AG09319 (cell line): ENCODE measurements around the gene TMEM95.
"Not testable (repeated sequence)": the region's sequence is repeated elsewhere in the genome, so short reads cannot be mapped to it uniquely, and the experiment has no call there.

Source experiments
- DNase-seq: peaks from one replicate; pipeline ENCODE4 v3.0.0-alpha.2; 2010; ENCODE audit warnings: low read depth; ENCODE audit errors: extremely low read depth
- CTCF ChIP-seq: IDR thresholded peaks from 2 replicates; pipeline ENCODE4 v1.5.1; 2011; ENCODE audit warnings: low read depth, mild to moderate bottlenecking, inconsistent platforms, low read length, moderate library complexity

TMEM95 gene

DNA sequence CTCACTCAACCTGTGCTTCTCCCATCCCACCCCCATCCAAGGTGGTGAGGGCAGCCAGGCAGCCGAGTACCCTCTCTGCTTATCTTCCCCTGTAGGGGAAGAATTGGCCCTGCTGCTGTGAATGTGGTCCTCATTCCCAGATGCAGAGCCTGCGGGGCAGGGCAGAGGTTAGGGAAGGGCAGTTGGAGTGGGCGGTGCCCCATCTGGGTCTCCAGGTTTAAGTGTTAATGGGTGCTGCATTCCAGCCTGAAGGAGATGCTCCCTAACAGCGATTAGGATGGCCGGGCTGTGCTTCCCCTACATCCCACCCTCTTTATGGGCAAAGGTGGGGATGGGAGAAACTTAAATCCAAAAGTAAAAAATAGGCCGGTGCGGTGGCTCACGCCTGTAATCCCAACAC, 12.1 kb downstream of the TMEM95 start:
- no peak for TF ChIP-seq CTCF
- DNase-seq, result no peak

GRCh38 chr17:7367918-7368598, 13.1 kb downstream of the TMEM95 start:
- no peak for DNase-seq
- TF ChIP-seq CTCF, result no peak

- not testable (repeated sequence) for DNase-seq
Observed at GRCh38 chr17:7368599-7368994, 13.6 kb downstream of the TMEM95 start.

GRCh38 chr17:7369825-7370224, 14.9 kb downstream of the TMEM95 start:
- TF ChIP-seq CTCF, result no peak
- no peak for DNase-seq

- no peak for TF ChIP-seq CTCF
- DNase-seq, result no peak
Observed at GRCh38 chr17:7370853-7371252, 15.9 kb downstream of the TMEM95 start.

GRCh38 chr17:7374353-7374752, 19.4 kb downstream of the TMEM95 start:
- TF ChIP-seq CTCF, result no peak
- no peak for DNase-seq

DNA sequence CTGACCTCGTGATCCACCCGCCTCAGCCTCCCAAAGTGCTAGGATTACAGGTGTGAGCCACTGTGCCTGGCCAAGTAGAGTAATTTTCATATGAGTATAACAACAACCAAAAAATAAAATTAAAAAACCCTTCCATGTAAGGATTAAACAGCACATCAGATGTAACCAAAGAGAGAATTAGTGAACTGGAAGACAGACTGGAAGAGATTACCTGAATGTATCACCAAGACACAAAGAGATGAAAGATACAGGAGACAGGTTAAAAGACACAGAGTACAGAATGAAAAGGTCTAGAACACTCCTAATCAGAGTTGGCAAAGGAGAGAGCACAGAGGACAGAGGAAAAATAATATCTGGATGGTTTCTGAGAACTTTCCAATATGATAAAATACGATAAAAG, 24.2 kb downstream of the TMEM95 start:
- no peak for DNase-seq
- no peak for TF ChIP-seq CTCF

GRCh38 chr17:7380321-7380720, 25.4 kb downstream of the TMEM95 start:
- peak; percentile 63 for DNase-seq
- no peak for TF ChIP-seq CTCF
